OCI-LY1 (cell line): ENCODE results near the gene ZNRF1.

ENCODE experiments used
- H2AFZ ChIP-seq: fragments of 200-600 bp; sonication (generic), shearing (Covaris generic); 2 replicates; pipeline ENCODE4 v1.6.0; 2014; ENCODE audit warnings: antibody characterized with exemption, mild to moderate bottlenecking, low read length
- H3F3A ChIP-seq: fragments of 200-600 bp; sonication (generic), shearing (Covaris generic); 2 replicates; pipeline ENCODE4 v1.6.0; 2014; ENCODE audit warnings: mild to moderate bottlenecking, antibody characterized with exemption, low read length, moderate library complexity; ENCODE audit not compliant: insufficient read depth
- H3K27ac ChIP-seq: fragments of 200-600 bp; sonication (generic); 2 replicates; pipeline ENCODE4 v1.5.1; 2014; ENCODE audit warnings: low read length, mixed run types, mild to moderate bottlenecking, low read depth; ENCODE audit not compliant: poor library complexity, severe bottlenecking
- H3K27me3 ChIP-seq: fragments of 200-600 bp; sonication (generic); 2 replicates; pipeline ENCODE4 v1.6.0; 2014; ENCODE audit warnings: antibody characterized with exemption, mild to moderate bottlenecking, low read length, moderate library complexity; ENCODE audit not compliant: insufficient read depth
- H3K36me3 ChIP-seq: fragments of 200-600 bp; sonication (generic); 2 replicates; pipeline ENCODE4 v1.6.1; 2014; ENCODE audit warnings: mild to moderate bottlenecking, antibody characterized with exemption, low read length, moderate library complexity, mixed read lengths; ENCODE audit not compliant: insufficient read depth
- H3K4me1 ChIP-seq: fragments of 200-600 bp; sonication (generic); 2 replicates; pipeline ENCODE4 v1.5.1; 2014; ENCODE audit warnings: mild to moderate bottlenecking, low read length, moderate library complexity; ENCODE audit not compliant: insufficient read depth, severe bottlenecking
- H3K4me2 ChIP-seq: fragments of 200-600 bp; sonication (generic), shearing (Covaris generic); 2 replicates; pipeline ENCODE4 v1.6.1; 2014; ENCODE audit warnings: low read length
- H3K4me3 ChIP-seq: fragments of 200-600 bp; sonication (generic); 2 replicates; pipeline ENCODE4 v1.5.1; 2014; ENCODE audit warnings: low read length, low read depth, mild to moderate bottlenecking, mixed read lengths; ENCODE audit not compliant: poor library complexity, severe bottlenecking
- H3K79me2 ChIP-seq: fragments of 200-600 bp; shearing (Covaris generic); 2 replicates; pipeline ENCODE4 v1.6.1; 2016; ENCODE audit warnings: mixed run types, low read length, mixed read lengths; ENCODE audit not compliant: insufficient read depth
- H3K9ac ChIP-seq: fragments of 200-600 bp; sonication (generic), shearing (Covaris generic); 2 replicates; pipeline ENCODE4 v1.6.1; 2014; ENCODE audit warnings: mild to moderate bottlenecking, low read length, mixed read lengths
- H3K9me2 ChIP-seq: fragments of 200-600 bp; sonication (generic), shearing (Covaris generic); 2 replicates; pipeline ENCODE4 v1.6.1; 2014; ENCODE audit warnings: low read depth, mild to moderate bottlenecking, low read length, mixed read lengths
- H3K9me3 ChIP-seq: fragments of 200-600 bp; shearing (Covaris generic); 2 replicates; pipeline ENCODE4 v1.6.1; 2014; ENCODE audit warnings: low read length, mixed read lengths
- H4K20me1 ChIP-seq: fragments of 200-600 bp; sonication (generic), shearing (Covaris generic); 2 replicates; pipeline ENCODE4 v1.6.0; 2016; ENCODE audit warnings: mild to moderate bottlenecking, low read length; ENCODE audit not compliant: insufficient read depth
- CTCF ChIP-seq: fragments of 200-600 bp; sonication (generic), shearing (Covaris generic); IDR thresholded peaks from 2 replicates; pipeline ENCODE4 v1.5.1; 2017; ENCODE audit warnings: mild to moderate bottlenecking, antibody characterized with exemption, low read length, moderate library complexity, mixed read lengths
- EZH2 ChIP-seq: fragments of 200-600 bp; sonication (generic), shearing (Covaris generic); IDR thresholded peaks from 2 replicates; pipeline ENCODE4 v1.8.0; 2017; ENCODE audit warnings: borderline replicate concordance, mixed run types, mild to moderate bottlenecking, antibody characterized with exemption, low read length, moderate library complexity, mixed read lengths

Gene ZNRF1

GRCh38 chr16:75101635-75102034, 102.8 kb downstream of the ZNRF1 start:
- Histone ChIP-seq H3K36me3 (no peaks in the 10 kb centered on the region), H3K27me3 (no peaks in the 10 kb centered on the region), H3K9ac (no peak overlapping the region), H4K20me1 (no peaks in the 10 kb centered on the region), H3K4me3 (no peak overlapping the region), H3F3A (no peaks in the 10 kb centered on the region), H3K4me2 (no peak overlapping the region), H3K9me3 (no peaks in the 10 kb centered on the region), H3K27ac (no peak overlapping the region), H3K79me2 (no peaks in the 10 kb centered on the region), H3K4me1 (no peaks in the 10 kb centered on the region), H2AFZ (no peak overlapping the region), H3K9me2 (no peaks in the 10 kb centered on the region)
- TF ChIP-seq EZH2 (no peak), CTCF (no peak)

- Histone ChIP-seq H3K79me2 (no peaks in the 10 kb centered on the region), H2AFZ (no peak overlapping the region), H3K4me2 (no peak overlapping the region), H4K20me1 (no peaks in the 10 kb centered on the region), H3K27me3 (no peaks in the 10 kb centered on the region), H3K36me3 (no peaks in the 10 kb centered on the region), H3K9me3 (no peaks in the 10 kb centered on the region), H3K27ac (no peak overlapping the region), H3K9me2 (no peaks in the 10 kb centered on the region), H3K4me3 (no peak overlapping the region), H3F3A (no peaks in the 10 kb centered on the region), H3K4me1 (peaks cover 4% of the 10 kb centered on the region), H3K9ac (no peak overlapping the region)
- TF ChIP-seq CTCF (no peak), EZH2 (no peak)
Measured at GRCh38 chr16:75102595-75102994, 103.8 kb downstream of the ZNRF1 start.

GRCh38 chr16:75103994-75104393, 105.2 kb downstream of the ZNRF1 start:
- H3K4me2 ChIP-seq, result no peak overlapping the region
- no peaks in the 10 kb centered on the region for H3K27me3 ChIP-seq
- no peaks in the 10 kb centered on the region for H3K9me3 ChIP-seq
- no peak overlapping the region for H3K4me3 ChIP-seq
- H2AFZ ChIP-seq, result no peak overlapping the region
- H3K36me3 ChIP-seq, result no peaks in the 10 kb centered on the region
- no peaks in the 10 kb centered on the region for H3F3A ChIP-seq
- H3K4me1 ChIP-seq, result peaks cover 16% of the 10 kb centered on the region
- H3K9me2 ChIP-seq, result no peaks in the 10 kb centered on the region
- no peaks in the 10 kb centered on the region for H3K79me2 ChIP-seq
- no peaks in the 10 kb centered on the region for H4K20me1 ChIP-seq
- no peak overlapping the region for H3K9ac ChIP-seq
- no peak overlapping the region for H3K27ac ChIP-seq
- no peak for TF ChIP-seq CTCF
- no peak for TF ChIP-seq EZH2
